Measurements from ENCODE around the gene RAX.

The RAX gene

DNA sequence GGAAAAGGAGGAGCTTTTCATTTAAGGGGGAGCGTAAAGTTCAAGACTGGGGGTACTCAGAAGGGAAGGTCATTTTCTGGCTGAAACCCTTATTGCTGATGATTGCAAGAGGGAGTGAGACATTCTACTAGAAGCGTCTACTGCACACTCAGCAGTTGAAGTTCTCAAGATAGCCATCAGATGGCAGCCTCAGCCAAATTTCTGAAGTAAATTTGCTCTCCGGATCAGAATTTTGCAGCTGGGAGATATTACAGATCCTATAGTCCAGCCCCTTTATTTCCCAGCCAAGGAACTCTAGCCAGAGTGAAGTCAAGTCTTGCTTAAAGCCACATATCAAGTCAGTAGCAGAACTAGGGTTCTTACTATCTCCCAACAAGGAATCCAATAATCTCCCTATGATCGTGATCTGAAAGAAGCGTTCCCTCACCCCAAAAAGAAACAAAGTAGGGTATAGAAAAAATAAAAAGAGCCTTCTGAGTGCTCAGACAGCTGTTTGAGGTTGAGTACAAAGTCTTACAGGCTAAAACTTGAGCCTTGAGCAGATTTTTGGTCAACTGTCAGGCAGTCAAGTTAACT lies 24.0 kb downstream of the RAX start:
- DNase-seq (ENCODE audit: low spot score), result peak; percentile 34
- no peak for FAIRE-seq

DNA sequence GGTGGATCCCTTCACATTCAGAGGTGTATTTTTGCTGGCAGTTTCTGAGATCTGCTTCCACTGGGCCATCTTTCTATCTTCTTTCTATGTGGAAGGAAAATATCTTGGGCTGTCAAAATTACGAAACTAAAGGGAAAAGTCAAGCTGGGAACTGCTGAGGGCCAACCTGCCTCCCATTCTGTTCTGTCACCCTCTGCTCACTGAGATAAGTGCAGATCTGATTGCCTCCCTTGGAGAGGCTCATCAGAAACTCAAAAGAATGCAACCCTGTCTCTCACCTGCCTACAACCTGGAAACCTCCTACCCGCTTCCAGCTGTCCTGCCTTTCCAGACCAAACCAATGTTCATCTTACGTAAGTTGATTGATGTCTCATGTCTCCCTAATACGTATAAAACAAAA lies 26.5 kb downstream of the RAX start:
- DNase-seq (ENCODE audit: low spot score), result no peak
- no peak for FAIRE-seq

DNA sequence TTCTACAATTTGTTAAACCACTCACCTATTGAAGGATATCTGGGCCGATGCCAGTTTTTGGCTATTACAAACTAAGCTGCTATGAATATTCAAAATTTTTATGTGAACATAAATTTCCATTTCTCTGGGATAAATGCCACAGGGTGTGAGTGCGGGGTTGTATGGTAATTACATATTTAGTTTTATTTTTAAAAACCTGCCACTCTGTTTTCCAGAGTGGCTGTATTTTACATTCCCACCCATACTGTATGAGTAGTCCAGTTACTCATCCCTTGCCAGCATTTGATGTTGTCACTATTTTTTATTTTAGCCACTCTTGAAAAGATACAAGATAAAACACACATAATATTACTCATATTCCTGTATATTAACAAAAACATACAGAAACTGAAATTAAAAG lies 30.3 kb downstream of the RAX start:
- no peak for DNase-seq (ENCODE audit: low spot score)
- no peak for FAIRE-seq

DNA sequence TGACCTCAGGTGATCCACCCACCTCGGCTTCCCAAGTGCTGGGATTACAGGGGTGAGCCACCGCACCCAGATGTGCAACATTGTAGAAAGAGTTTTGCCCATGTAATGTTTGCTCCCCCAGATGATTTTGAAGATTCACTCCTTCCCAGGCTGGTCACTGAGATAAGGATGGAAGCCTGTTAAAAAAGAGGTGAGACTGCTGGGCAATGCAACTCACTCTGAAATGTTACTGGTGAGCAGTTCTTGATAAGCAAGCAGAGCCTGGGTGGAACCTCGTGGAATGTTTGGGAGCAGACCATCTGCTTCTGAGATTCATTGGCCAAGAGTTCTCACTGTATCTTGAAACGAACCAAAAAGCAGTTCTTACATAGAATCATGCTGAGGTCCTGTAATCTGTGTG lies 33.6 kb downstream of the RAX start:
- FAIRE-seq (no peak), DNase-seq (ENCODE audit: low spot score) (no peak)

DNA sequence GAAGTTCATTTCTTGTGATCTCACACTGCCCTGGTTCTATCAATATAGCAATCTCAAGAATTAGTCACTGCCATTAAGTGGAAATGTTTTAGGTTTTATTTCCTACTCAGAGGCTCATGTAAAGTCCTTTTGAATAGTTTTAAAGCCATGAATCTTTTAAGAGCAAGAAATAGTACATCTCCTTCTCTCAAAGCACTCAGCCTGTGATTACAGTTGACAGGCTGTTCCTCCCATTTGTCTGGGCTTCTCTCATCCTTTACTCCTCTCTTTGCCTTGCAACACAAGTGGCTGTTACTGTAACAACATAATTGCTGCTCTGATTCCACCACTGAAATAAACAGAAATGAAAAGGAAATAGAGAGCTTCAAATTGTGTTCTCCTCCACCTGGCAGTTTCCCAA lies 34.9 kb downstream of the RAX start:
- no peak for DNase-seq (ENCODE audit: low spot score)
- FAIRE-seq, result no peak

DNA sequence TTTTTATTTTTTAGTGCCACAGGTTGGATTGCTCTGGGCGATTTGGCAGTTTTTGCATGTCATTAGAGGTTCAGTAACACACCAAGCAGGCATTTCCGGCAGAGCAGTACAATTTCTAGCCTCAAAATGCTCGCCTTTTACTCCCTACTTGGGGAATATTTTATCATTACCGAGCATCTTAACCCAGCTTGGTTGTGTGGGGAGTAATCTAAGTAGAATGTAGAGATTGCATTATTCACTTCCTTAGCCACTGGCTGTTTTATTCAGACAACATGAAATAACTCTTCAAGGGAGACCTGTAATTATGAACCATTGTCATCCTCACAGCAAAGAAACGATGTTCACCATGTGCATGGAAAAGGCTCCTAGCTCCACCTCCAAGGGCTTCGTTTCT lies 40.2 kb downstream of the RAX start:
- DNase-seq (ENCODE audit: low spot score) (no peak), FAIRE-seq (no peak)

DNA sequence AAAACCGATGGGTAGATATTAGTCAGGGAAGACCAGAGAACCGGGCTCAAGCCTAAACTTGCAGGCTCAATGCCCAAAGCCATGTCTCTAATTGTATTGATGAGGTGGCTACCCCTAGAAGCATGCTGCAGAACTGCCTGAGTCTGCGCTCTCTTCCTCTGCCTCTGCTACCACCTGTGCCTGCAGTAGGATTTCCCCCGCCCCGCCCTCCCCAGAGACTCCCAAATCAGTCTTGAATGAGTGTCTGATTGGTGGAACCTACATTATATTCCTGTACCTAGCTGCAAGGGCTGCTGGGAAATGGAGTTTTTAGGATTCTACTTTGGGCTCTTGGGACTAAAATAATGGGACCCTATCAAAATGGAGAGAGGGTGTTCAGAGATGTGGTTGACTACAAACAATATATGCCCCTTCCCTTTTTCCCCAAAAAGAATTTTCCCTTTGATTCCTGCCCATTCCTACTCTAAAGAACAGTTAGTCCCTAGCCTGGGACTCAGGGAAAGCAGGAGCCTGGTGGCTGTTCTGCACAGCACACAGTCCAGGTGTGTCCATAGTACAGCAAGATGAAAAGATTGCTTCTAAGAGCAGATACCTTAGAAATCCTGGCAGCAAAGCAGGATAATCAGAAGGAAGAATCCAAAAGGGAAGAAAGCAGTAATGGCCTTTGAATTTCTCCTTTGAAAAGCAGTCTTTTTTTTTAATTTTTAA lies 40.8 kb downstream of the RAX start:
- DNase-seq (ENCODE audit: low spot score), result no peak
- no peak for FAIRE-seq

DNA sequence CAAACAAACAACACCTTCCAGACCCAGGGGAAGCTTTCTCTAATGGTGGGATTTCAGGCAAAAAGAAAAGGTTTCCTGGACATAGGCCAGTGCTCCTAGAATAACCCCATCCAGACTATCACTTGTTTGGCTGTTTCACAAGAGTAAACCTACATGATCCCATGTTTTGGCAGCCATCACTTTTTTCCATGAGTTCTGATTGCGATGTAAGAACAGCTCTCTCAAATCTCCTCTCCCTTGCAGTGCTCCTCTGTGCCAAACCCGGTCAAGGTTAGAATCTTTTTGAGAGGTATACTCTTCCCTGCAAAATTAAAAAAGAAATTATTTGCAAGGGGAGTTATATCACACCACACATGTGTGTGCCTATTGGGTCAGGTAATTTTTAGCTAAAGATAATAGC lies 41.4 kb downstream of the RAX start:
- DNase-seq (ENCODE audit: low spot score) (no peak), FAIRE-seq (no peak)

DNA sequence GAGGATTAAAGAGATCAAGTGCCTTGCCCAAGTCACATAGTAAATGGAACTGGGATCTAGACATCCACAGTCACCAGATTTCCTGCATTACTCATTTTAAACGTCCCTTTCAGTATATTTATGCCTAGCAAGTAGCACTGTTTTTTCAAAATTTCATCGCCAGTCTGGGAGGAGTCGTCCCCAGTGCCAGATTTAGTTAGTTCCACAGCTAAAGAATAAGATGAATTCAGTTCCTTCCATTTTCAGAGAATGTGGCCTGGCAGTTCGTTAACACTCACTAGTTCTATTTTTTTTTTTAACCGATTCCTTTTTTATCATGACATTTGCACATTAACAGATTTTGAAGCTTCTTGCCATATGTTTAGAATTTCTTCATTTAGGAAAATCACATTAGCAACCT lies 42.1 kb downstream of the RAX start:
- FAIRE-seq (no peak), DNase-seq (ENCODE audit: low spot score) (no peak)

DNA sequence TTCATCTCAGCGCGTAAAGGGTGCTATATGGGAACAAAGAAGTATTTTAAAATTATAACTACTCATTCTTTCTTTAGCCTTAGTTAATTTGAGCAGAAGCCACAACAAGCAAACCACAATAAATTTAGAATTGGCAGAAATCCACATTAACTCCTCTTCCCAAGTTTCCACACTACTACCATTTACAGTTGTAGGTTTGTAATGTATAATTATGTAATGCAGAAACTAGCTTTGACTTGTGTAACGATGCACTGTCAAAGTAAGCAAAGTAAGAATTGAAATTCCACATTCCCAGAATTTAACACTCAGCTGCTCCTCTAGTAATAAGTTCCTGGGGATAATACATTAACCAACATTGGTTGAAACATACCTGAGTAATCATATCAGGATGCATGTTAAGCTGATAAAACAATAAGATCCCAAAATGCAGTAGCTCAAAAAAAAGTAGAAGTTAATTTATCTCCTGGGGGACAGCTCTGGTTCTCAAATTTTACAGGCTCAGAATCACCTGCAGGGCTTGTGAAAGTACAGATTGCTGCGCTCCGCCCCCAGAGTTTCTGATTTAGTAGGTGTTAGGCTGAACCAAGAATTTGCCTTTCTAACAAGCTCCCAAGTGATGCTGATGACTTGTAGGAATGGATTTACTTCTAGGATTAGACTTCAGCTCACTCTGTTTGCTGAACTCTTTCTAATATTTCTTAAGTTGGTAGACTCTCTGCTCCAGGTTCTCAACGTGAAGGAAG lies 43.4 kb downstream of the RAX start:
- DNase-seq (ENCODE audit: low spot score) (no peak), FAIRE-seq (no peak)

DNA sequence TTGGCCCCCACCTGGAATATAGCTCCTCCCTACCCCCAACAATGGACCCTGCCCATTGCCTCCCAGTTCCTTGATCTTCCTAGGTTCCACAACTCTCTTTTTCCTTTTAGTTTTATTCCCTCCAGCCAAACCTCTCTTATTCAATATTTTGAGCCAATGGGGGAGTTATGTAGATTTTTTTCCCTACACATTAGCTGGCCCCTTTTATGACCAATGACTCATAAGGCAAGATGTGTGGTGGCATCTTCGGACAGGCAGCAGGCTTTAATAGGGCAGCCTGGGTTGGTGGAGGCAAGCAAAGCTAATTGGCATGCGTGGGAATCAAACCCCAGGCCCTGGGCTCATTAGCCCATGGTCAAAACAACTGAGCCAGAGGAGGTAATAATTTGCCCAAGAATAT lies 44.1 kb downstream of the RAX start:
- no peak for DNase-seq (ENCODE audit: low spot score)
- FAIRE-seq, result no peak

DNA sequence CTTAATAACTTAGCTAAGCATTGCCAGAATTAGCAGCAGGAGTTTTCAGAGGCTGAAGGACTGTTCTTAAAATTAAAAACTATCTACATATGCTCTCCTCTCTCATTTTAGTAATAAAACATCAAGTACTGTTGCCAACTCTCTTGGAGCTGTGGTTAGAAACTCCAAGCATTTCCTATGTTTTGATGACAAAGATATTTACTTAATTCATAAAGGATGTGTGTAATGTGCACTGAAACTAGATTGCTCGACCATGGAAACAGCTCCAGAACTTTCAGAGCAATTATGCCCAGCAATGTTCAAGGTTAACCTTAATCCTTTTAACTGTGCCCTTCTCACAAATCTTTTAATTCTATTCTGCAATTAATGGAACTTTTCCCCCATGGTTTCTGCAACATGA lies 44.9 kb downstream of the RAX start:
- FAIRE-seq, result no peak

DNA sequence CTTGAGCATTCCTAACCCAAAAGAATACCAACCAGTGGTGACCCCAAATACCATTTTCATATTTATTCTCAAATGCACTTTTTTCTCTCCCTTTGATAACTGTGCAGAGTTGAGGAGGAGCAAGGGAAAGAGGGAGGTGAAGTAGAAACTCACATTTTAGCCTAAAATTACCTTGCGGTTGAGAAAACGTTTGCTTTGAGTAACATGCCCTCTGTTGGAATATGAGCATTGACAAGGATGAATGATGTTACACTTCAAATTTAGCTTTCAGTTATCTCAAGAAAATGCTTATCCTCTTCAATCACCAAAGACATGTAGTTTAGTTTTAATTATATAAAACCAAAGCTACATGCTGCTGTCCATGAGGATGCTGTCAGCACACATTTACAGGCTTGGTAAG lies 50.9 kb downstream of the RAX start:
- DNase-seq (ENCODE audit: low spot score) (no peak), FAIRE-seq (no peak)

More for the DNA sequence above, 44.9 kb downstream of the RAX start:
- DNase-seq (ENCODE audit: low spot score), result no peak

DNA sequence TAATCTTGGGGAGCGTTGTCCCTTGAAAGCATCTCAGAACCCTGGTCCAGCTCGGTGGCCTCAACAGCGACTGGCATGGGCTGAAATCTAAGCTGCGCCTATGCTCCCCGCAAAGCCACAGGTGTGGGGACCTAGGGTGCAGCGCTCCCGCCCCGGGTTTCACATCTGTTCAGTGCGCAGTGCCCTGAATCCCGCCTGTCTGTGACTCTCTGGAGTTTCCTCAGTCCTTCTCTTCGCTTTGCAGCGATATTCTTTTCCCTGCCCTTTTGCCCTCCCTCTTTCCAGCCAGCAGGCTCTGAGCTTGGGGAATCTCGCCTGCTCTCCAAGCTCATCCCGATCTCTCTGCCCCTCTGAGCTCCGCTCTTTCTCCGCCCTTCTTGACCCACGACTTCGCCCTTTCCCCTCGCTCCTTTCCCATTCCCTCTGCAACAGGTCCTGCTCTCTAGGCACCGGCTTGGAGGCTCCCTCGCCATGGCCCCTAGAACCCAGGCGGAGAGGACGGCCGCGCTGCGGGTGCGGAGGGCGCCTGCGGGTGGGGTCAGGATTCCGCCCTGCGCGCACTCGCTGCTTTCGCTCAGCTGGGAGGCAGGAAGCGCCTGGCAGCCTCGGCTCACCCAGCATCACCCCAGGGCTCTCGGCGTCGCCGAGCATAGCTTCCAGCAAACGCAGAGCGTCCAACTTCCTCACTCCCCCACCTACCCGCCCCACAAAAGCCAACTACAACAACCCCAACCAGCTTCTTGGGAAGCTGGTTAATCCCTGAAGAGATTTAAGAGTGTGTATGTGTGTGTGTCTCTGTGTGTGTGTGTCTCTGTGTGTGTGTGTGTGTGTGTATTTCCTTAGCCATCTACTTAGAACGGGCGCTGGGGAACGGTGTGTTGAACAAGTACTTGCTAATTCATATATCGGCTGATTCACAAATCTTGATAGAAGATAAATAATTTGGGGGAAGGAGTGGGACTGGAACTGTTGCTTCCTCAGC lies 52.2 kb downstream of the RAX start:
- DNase-seq (ENCODE audit: low spot score) (no peak), FAIRE-seq (no peak)

DNA sequence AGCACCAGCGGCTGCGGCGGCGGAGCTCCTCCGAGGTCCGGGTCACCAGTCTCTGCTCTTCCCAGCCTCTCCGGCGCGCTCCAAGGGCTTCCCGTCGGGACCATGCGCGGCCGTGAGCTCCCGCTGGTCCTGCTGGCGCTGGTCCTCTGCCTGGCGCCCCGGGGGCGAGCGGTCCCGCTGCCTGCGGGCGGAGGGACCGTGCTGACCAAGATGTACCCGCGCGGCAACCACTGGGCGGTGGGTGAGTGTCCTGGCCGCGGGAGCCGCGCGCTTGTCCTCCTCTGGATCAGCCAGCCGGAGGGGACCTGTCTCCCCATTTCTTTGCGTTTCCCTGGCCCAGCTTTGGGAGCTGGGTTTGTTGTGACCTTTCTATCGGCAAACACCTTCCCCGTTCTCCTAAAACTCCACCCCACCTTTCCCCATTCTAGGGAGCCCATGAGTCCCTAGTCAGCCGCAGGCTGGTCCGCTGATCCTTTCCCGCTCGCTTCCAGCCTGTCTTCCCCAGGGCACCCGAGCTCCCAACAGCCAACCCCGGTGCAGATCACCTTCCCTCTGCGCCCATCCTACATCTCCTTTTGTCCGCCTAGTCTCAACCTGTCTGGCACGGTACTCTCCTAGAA lies 53.0 kb downstream of the RAX start:
- DNase-seq (ENCODE audit: low spot score) (no peak), FAIRE-seq (no peak)

DNA sequence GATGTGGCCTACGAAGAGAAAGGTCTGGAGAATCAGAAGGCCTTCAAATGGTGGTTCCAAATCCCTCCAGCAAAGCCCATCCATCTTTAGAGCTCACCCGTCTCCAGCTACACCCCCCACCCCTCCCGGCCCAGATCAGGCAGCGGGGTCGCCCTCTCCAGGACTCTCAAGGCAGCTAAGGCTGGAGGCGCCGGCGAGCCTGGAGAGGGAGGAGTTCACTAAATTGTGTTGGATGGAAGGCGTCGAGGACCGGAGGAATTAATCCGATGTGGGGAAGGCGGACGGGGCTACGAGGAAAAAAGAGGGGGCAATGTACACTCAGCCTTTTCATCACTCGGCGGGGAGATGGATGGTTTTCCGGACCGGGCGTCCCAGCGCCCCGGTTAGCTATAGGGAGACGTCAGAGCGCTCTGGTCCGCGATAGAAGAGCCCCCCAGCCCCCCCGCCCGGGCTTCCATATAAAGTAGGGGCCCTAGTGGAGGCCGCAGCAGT lies 53.5 kb downstream of the RAX start, which contains the start of gene GRP:
TSS of gene GRP (plus strand) at position 487 of the 492 bp plus-strand sequence. CDS start 108 bp downstream, outside the sequence.
- FAIRE-seq (no peak), DNase-seq (ENCODE audit: low spot score) (no peak)

DNA sequence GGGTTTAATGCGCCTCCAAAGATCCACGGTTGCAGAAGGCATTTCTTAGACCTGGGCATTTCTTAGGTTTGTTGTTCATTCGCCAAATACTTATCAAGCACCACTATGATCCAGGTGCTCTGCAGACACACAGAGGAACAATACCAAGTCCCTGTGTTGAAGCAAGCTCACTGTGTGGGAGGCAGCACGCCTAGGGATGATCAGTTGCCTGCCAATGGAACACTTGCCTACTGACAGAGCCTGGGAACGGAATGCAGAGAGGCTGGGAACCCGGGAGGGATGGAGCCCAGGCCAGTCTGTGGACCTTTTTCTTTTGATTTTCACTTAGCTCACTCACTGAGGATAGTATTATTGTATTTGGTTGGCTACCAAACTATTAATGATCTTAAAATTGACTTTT lies 55.2 kb downstream of the RAX start:
- DNase-seq (ENCODE audit: low spot score), result no peak
- no peak for FAIRE-seq

Data from RCC 7860 (cell line).